Measurements from ENCODE around the gene NMU. TPM values are rescaled to one million over a fixed set of nuclear protein-coding genes. Genes with fewer than 3 reads are reported as not detected.
A peak's percentile ranks its signal among the peaks of the same experiment; 100 is the strongest.

NMU gene
- total and polyA plus RNA-seq, 9 of the 15 experiments (the other 6 are each of a cell fraction or from before 2014, with no cell fraction given) = 73.8 to 846 (median 599) TPM

- peak; percentile 77 for TF ChIP-seq TAF1 (IDR thresholded peaks at IDR 0.05; ENCODE audit: control insufficient read depth, extremely low read depth, insufficient read depth, low read length, severe bottlenecking)
- peak; percentile 69; the same call in 1 of the 2 replicates for TF ChIP-seq RB1 (IDR thresholded peaks at IDR 0.05; ENCODE audit: low read depth)
- peak in 1 of 2 experiments; percentile 37; a peak in 1 of 4 replicates for TF ChIP-seq KDM4B (IDR thresholded peaks at IDR 0.05; ENCODE audit: borderline replicate concordance in 2 of 2, low read depth in 1 of 2)
- TF ChIP-seq ZFP36 (IDR thresholded peaks at IDR 0.05; ENCODE audit: low read depth, low read length, partially characterized antibody) = no peak
- TF ChIP-seq SIN3B (IDR thresholded peaks at IDR 0.05; ENCODE audit: low read depth) = peak; percentile 41; the same call in 1 of the 2 replicates
- TF ChIP-seq RBM39 (optimal IDR thresholded peaks at IDR 0.05; ENCODE audit: low read depth, low read length) = no peak
- no peak for TF ChIP-seq SAFB2 (IDR thresholded peaks at IDR 0.05; ENCODE audit: borderline replicate concordance, low read depth, low read length, severe bottlenecking)
- TF ChIP-seq BACH1 (tag; IDR thresholded peaks at IDR 0.05) = no peak
- TF ChIP-seq ETS1 (conservative IDR thresholded peaks at IDR 0.05; ENCODE audit: control insufficient read depth, low read depth, low read length) = peak; percentile 86
- peak; percentile 81 to 87; a peak in 2 of 4 replicates for TF ChIP-seq SIN3A (IDR thresholded peaks at IDR 0.05; ENCODE audit: borderline replicate concordance in 2 of 2, control insufficient read depth in 1 of 2, low read depth in 2 of 2, low read length in 2 of 2)
- peak; percentile 17 to 43; a peak in 3 of 4 replicates for TF ChIP-seq RAD21 (CRISPR knock-in tag; conservative IDR thresholded peaks at IDR 0.05 in 1 of 2, IDR thresholded peaks at IDR 0.05 in 1 of 2)
- TF ChIP-seq TFAP4 (CRISPR knock-in tag; IDR thresholded peaks at IDR 0.05; ENCODE audit: borderline replicate concordance) = peak; percentile 77
- TF ChIP-seq RBFOX2 (IDR thresholded peaks at IDR 0.05; ENCODE audit: low read depth, low read length) = peak; percentile 92
- TF ChIP-seq CBX2 (IDR thresholded peaks at IDR 0.05; ENCODE audit: insufficient read depth, low read length, poor library complexity, severe bottlenecking) = no peak
- TF ChIP-seq, protein P1, sequence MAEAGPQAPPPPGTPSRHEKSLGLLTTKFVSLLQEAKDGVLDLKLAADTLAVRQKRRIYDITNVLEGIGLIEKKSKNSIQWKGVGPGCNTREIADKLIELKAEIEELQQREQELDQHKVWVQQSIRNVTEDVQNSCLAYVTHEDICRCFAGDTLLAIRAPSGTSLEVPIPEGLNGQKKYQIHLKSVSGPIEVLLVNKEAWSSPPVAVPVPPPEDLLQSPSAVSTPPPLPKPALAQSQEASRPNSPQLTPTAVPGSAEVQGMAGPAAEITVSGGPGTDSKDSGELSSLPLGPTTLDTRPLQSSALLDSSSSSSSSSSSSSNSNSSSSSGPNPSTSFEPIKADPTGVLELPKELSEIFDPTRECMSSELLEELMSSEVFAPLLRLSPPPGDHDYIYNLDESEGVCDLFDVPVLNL (CRISPR knock-in tag; IDR thresholded peaks at IDR 0.05; ENCODE audit: low read depth) = peak; percentile 91
- TF ChIP-seq COPS2 (conservative IDR thresholded peaks at IDR 0.05) = no peak
- TF ChIP-seq MAX (CRISPR knock-in tag; IDR thresholded peaks at IDR 0.05) = peak; percentile 43; the same call in 1 of the 2 replicates
- TF ChIP-seq CCNT2 (IDR thresholded peaks at IDR 0.05; ENCODE audit: borderline replicate concordance, extremely low read depth, insufficient read length, low read depth, low read length) = peak; percentile 82
- TF ChIP-seq HNRNPLL (IDR thresholded peaks at IDR 0.05; ENCODE audit: low read depth, low read length, poor library complexity, severe bottlenecking) = peak; percentile 49
- no peak for TF ChIP-seq BCOR (IDR thresholded peaks at IDR 0.05)
- no peak for TF ChIP-seq NR3C1 (CRISPR knock-in tag; IDR thresholded peaks at IDR 0.05)
- no peak for TF ChIP-seq ZNF124 (CRISPR knock-in tag; IDR thresholded peaks at IDR 0.05)
Measured at GRCh38 chr4:55635741-55636655, at the start of gene NMU (continued).

Data from K562 (cell line).